Mammary epithelial cell (primary cell): ENCODE results near the gene SGSM1.

Experiments
- CTCF ChIP-seq, 2 donors: IDR thresholded peaks in 1 of 2; conservative IDR thresholded peaks in 1 of 2; 2 replicates each; pipeline ENCODE4 v1.5.1; 2011 to 2012; ENCODE audit warnings: inconsistent platforms in 2 of 2, low read length in 2 of 2, mild to moderate bottlenecking in 2 of 2, control low read depth in 1 of 2, low read depth in 1 of 2; ENCODE audit not compliant: insufficient read depth in 1 of 2; ENCODE audit errors: extremely low read depth in 1 of 2
- EZH2 ChIP-seq: IDR thresholded peaks from 2 replicates; pipeline ENCODE4 v1.6.1; 2012; ENCODE audit warnings: low read length, inconsistent platforms, borderline replicate concordance

- TF ChIP-seq CTCF (conservative IDR thresholded peaks at IDR 0.05 in 1 of 2, IDR thresholded peaks at IDR 0.05 in 1 of 2; ENCODE audit: extremely low read depth in 1 of 2, insufficient read depth in 1 of 2, low read depth in 1 of 2, low read length in 2 of 2) (peak; percentile 37 to 40), EZH2 (no peak)
Measured at GRCh38 chr22:24834845-24835570, 29.0 kb downstream of the SGSM1 start.
